Neural cell (in vitro differentiated cells): ENCODE data around the gene KCNJ10.

Experiments
- CTCF ChIP-seq: fragments of 450-650 bp; IDR thresholded peaks from 2 replicates; pipeline ENCODE4 v1.5.1; 2014; ENCODE audit warnings: antibody characterized with exemption, mild to moderate bottlenecking, moderate library complexity; ENCODE audit not compliant: poor library complexity, severe bottlenecking
- EP300 ChIP-seq: fragments of 450-650 bp; conservative IDR thresholded peaks from 2 replicates; pipeline ENCODE4 v1.6.1; 2014; ENCODE audit warnings: antibody characterized with exemption, mild to moderate bottlenecking, moderate library complexity; ENCODE audit not compliant: poor library complexity, severe bottlenecking
- EZH2 ChIP-seq: fragments of 200-600, 300-800 bp; shearing (Covaris generic), sonication (generic); IDR thresholded peaks from 2 replicates; pipeline ENCODE4 v1.6.1; 2014; ENCODE audit warnings: antibody characterized with exemption, low read length, borderline replicate concordance, mild to moderate bottlenecking; ENCODE audit not compliant: insufficient read depth, poor library complexity, severe bottlenecking
- MXI1 ChIP-seq: fragments of 450-650 bp; conservative IDR thresholded peaks from 2 replicates; pipeline ENCODE4 v1.6.1; 2014; ENCODE audit warnings: antibody characterized with exemption, mild to moderate bottlenecking; ENCODE audit not compliant: poor library complexity, severe bottlenecking
- POLR2AphosphoS5 ChIP-seq: IDR thresholded peaks from 2 replicates; pipeline ENCODE4 v1.6.1; 2012
- RAD21 ChIP-seq: fragments of 450-650 bp; conservative IDR thresholded peaks from 2 replicates; pipeline ENCODE4 v1.6.1; 2014; ENCODE audit warnings: antibody characterized with exemption, mild to moderate bottlenecking, moderate library complexity
- SMC3 ChIP-seq: fragments of 450-650 bp; conservative IDR thresholded peaks from 2 replicates; pipeline ENCODE4 v1.6.1; 2014; ENCODE audit warnings: antibody characterized with exemption, mild to moderate bottlenecking, moderate library complexity; ENCODE audit not compliant: poor library complexity
- TAF1 ChIP-seq: IDR thresholded peaks from 2 replicates; pipeline ENCODE4 v1.6.1; 2012; ENCODE audit warnings: low read depth
- TF ChIP-seq, protein P1 (sequence below): IDR thresholded peaks from 2 replicates; pipeline ENCODE4 v1.6.1; 2012; ENCODE audit warnings: borderline replicate concordance

DNA sequence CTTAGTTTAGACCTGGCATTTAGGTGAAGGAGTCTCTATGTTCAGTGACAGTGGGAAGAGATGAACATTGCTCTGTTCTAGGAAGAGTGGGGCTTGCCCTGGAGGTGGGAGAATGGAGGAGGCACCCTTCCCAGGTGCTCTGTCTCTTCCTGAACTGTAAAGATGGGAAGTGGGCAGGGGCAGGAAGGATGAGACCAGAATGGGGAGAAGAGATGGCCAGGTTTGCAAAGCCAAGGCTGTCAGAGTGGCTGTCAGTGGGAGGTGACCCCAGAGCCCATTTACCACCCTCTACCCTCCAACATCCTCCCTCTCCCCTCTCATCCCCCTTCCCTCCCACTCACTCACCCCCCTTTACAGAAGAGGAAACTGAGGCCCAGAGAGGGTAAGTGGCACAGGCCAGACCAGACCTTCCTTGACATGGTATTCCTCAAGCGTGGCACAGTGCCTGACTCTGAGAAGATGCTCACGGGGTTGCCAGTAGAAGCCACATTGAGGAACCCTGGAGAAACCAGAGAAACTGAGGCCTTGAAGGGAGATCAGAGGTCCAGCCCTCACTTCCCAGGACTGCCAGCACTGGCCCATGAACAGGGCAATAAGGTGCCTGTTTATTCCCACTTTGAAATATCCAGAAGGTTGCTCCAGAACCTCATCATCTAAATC is 29.9 kb upstream of the KCNJ10 start:
- TF ChIP-seq CTCF: no peak
- TF ChIP-seq POLR2AphosphoS5: no peak
- TF ChIP-seq EZH2: no peak
- TF ChIP-seq EP300: no peak
- TF ChIP-seq TAF1: no peak
- TF ChIP-seq, protein P1, sequence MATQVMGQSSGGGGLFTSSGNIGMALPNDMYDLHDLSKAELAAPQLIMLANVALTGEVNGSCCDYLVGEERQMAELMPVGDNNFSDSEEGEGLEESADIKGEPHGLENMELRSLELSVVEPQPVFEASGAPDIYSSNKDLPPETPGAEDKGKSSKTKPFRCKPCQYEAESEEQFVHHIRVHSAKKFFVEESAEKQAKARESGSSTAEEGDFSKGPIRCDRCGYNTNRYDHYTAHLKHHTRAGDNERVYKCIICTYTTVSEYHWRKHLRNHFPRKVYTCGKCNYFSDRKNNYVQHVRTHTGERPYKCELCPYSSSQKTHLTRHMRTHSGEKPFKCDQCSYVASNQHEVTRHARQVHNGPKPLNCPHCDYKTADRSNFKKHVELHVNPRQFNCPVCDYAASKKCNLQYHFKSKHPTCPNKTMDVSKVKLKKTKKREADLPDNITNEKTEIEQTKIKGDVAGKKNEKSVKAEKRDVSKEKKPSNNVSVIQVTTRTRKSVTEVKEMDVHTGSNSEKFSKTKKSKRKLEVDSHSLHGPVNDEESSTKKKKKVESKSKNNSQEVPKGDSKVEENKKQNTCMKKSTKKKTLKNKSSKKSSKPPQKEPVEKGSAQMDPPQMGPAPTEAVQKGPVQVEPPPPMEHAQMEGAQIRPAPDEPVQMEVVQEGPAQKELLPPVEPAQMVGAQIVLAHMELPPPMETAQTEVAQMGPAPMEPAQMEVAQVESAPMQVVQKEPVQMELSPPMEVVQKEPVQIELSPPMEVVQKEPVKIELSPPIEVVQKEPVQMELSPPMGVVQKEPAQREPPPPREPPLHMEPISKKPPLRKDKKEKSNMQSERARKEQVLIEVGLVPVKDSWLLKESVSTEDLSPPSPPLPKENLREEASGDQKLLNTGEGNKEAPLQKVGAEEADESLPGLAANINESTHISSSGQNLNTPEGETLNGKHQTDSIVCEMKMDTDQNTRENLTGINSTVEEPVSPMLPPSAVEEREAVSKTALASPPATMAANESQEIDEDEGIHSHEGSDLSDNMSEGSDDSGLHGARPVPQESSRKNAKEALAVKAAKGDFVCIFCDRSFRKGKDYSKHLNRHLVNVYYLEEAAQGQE: no peak
- no peak for TF ChIP-seq SMC3
- TF ChIP-seq MXI1: no peak
- no peak for TF ChIP-seq RAD21
